ENCODE data around the gene BBS2.
"Not testable (repeated sequence)": the region's sequence is repeated elsewhere in the genome, so short reads cannot be mapped to it uniquely, and the experiment has no call there.

Gene BBS2

DNA sequence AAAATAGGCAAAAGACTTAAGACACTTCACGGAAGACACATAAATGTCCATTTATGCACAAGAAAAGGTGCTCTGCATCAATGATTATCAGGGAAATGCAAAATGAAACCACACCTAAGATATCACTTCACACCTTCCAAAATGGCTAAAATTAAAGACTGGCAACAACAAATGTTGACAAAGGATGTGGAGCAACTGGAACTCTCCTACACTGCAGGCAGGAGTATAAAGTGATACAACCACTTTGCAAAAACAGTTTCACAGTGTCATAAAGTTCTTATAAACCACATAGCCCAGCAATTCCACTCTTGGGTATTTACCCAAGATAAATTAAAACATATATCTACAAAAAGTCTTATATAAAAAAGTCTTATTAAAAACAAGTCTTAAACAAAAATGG is 7.8 kb downstream of the BBS2 start:
- no peak overlapping the region for H3K4me3 ChIP-seq (ENCODE audit: low read depth, low read length)
- DNase-seq (ENCODE audit: low read depth), result no peak
- TF ChIP-seq, protein P1, sequence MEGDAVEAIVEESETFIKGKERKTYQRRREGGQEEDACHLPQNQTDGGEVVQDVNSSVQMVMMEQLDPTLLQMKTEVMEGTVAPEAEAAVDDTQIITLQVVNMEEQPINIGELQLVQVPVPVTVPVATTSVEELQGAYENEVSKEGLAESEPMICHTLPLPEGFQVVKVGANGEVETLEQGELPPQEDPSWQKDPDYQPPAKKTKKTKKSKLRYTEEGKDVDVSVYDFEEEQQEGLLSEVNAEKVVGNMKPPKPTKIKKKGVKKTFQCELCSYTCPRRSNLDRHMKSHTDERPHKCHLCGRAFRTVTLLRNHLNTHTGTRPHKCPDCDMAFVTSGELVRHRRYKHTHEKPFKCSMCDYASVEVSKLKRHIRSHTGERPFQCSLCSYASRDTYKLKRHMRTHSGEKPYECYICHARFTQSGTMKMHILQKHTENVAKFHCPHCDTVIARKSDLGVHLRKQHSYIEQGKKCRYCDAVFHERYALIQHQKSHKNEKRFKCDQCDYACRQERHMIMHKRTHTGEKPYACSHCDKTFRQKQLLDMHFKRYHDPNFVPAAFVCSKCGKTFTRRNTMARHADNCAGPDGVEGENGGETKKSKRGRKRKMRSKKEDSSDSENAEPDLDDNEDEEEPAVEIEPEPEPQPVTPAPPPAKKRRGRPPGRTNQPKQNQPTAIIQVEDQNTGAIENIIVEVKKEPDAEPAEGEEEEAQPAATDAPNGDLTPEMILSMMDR (conservative IDR thresholded peaks at IDR 0.05; ENCODE audit: low read depth, low read length), result no peak

DNA sequence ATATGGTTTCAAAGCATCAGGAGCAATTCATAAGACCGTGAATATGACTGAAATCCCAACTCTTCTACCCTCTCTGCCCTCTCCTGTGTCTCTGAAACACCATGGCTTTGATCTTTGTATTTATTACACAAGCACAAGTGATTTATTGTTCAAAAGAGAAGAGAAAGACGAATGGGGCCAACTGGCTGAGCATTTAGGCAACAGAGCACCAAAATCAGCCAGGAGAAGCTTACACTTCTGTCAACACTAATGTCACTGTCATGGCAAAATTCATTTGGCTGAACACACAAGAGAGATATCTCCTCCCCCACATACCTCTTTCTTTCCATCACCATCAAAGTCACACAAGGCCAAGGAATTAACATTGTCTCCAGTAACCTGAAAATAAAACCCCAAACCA is 9.3 kb downstream of the BBS2 start:
- H3K4me3 ChIP-seq (ENCODE audit: low read depth, low read length), result no peak overlapping the region
- no peak for DNase-seq (ENCODE audit: low read depth)
- TF ChIP-seq, protein P1 (conservative IDR thresholded peaks at IDR 0.05; ENCODE audit: low read depth, low read length), result no peak

DNA sequence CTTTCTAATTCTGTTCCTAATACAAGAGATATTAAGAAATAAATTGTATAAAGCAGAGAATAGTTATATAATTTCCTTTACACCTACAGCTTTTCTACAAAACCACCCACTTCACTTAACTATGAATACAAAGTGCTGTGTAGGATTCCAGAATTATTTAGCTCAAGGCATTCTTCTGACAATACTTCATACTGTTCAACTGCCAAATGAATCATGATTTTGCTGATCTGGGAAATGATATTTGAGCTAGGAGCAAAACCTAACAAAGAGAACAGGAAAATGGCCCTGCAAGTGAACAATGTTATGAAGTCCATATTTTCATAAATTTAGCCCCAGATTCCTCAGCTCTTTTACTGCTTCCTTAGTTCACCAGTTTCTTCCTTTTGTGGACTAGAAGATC is 12.9 kb downstream of the BBS2 start:
- peak; percentile 80 for DNase-seq (ENCODE audit: low read depth)
- TF ChIP-seq, protein P1 (conservative IDR thresholded peaks at IDR 0.05; ENCODE audit: low read depth, low read length), result no peak
- no peak overlapping the region for H3K4me3 ChIP-seq (ENCODE audit: low read depth, low read length)

DNA sequence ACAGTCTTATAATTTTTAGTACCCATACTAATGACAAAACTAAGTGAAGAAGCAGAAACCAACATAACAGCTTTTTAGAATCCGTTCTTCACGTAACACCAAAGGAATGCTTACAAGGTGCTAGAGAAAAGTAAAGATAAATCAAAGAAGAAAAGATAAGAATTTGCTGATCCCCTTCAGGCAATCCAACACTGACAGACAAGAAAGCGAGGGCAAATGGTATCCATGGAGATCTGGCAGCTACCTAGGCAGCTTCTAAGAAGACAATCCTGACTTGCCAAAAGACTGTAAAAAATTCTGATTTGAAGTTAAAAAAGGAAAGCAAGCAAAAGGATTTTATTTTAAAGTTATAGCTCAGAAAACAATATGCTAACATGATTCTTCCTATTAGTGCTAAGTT is 14.6 kb downstream of the BBS2 start:
- no peak overlapping the region for H3K4me3 ChIP-seq (ENCODE audit: low read depth, low read length)
- TF ChIP-seq, protein P1 (conservative IDR thresholded peaks at IDR 0.05; ENCODE audit: low read depth, low read length), result no peak
- no peak for DNase-seq (ENCODE audit: low read depth)

DNA sequence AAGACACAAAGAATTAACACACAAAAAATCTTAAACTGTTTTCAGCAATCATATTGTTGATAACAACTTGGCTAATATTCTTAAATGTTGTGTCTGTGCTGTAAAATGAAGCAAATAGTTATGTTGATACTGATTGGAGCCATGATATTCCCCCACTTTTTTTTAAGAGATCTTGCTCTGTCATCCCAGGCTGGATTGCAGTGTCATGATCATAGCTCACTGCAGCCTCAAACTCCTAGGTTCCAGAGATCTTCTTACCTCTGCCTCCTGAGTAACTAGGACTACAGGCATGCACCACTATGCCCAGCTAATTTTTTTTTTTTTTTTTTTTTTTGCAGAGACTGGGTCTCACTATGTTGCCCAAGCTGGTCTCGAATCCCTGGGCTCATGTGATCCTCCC is 26.0 kb downstream of the BBS2 start:
- DNase-seq (ENCODE audit: low read depth), result no peak
- TF ChIP-seq, protein P1 (conservative IDR thresholded peaks at IDR 0.05; ENCODE audit: low read depth, low read length), result no peak
- H3K4me3 ChIP-seq (ENCODE audit: low read depth, low read length), result no peak overlapping the region

DNA sequence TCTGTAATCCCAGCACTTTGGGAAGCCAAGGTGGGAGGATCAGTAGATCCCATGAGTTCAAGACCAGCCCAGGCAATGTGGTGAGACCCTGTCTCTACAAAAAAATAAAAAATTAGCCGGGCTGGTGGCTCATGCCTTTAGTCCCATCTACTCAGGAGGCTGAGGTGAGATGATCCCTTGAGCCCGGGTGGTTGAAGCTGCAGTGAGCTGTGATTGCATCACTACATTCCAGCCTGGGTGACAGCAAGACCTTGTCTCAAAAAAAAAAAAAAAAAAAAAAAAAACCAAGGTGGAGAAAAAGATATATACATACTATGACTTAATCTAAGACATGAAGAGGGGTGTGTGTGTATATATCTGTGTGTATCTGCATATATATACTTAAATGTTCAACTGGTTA is 26.7 kb downstream of the BBS2 start:
- H3K4me3 ChIP-seq (ENCODE audit: low read depth, low read length), result no peak overlapping the region
- peak; percentile 44 for DNase-seq (ENCODE audit: low read depth)
- TF ChIP-seq, protein P1 (conservative IDR thresholded peaks at IDR 0.05; ENCODE audit: low read depth, low read length), result no peak

DNA sequence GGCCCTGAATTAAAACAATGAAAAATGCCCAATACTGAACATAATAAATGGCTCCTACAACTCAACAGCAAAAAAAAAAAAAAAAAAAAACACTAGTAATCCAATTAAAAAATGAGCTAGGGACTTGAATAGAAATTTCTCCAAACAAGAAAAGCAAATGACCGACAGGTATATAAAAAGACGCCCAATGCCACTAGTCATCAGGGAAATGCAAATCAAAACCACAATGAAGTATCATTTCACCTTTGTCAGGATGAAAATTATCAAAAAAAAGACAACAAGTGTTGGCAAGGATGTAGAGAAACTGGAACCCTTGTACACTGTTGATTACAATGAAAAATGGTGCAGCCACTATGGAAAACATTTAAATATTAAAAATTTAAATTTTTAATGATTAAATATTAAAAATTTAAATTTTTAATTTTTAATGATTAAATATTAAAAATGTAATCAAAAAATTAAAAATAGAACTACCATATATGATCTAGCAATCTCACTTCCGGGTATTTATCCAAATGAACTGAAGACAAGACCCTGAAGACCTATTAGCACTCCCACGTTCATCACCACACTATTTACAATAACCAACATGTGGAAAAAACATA is 28.1 kb downstream of the BBS2 start:
- DNase-seq (ENCODE audit: low read depth), result no peak
- TF ChIP-seq, protein P1 (conservative IDR thresholded peaks at IDR 0.05; ENCODE audit: low read depth, low read length), result no peak
- no peak overlapping the region for H3K4me3 ChIP-seq (ENCODE audit: low read depth, low read length)

DNA sequence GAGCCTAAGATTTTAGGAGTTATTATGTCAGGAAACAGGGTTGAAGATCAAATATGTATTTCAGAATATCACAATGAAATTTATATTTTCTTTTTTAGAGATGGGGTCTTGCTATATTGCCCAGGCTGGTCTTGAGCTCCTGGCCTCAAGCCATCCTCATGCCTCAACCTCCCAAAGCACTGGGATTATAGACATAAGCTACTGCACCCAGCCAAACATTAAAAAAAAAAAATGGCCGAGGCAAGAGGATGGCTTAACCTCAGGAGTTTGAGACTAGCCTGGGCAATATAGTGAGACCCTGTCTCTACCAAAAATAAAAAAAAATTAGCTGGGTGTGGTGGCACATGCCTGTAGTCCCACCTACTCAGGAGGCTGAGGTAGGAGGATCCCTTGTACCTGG is 31.0 kb downstream of the BBS2 start:
- DNase-seq (ENCODE audit: low read depth); H3K4me3 ChIP-seq (ENCODE audit: low read depth, low read length): not testable (repeated sequence)

Measured in choroid plexus epithelial cell (primary cell).